Stimulated activated CD4-positive, alpha-beta T cell treated with anti-CD3 and anti-CD28 coated beads, TNF-alpha, amount 100 ng/mL, for 24 hours (primary cell): Measurements from ENCODE around the gene PCA3.
"Not testable (repeated sequence)": the region's sequence is repeated elsewhere in the genome, so short reads cannot be mapped to it uniquely, and the experiment has no call there.

Experiments
- DNase-seq, 3 experiments: peaks; one replicate each; pipeline ENCODE4 v3.0.0-alpha.2; 2020; ENCODE audit warnings: low read depth in 3 of 3

PCA3 gene

DNA sequence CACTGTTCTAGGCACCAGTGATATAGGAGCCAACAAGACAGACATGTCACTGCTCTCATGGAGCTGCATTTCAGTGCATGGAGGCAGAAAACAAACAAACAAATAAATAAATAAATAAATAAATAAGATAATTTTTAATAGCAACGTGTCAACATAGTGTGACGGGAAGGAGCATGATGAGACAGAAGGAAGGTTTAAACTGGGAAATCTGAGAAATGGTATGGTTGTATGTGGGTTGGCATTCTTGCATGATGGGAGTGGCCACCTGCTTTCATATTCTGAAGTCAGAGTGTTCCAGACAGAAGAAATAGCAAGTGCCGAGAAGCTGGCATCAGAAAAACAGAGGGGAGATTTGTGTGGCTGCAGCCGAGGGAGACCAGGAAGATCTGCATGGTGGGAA, at the start of gene PCA3:
PCA3 (plus strand) TSS at position 301 of the 400 bp plus-strand sequence.
- DNase-seq, result no peak

DNA sequence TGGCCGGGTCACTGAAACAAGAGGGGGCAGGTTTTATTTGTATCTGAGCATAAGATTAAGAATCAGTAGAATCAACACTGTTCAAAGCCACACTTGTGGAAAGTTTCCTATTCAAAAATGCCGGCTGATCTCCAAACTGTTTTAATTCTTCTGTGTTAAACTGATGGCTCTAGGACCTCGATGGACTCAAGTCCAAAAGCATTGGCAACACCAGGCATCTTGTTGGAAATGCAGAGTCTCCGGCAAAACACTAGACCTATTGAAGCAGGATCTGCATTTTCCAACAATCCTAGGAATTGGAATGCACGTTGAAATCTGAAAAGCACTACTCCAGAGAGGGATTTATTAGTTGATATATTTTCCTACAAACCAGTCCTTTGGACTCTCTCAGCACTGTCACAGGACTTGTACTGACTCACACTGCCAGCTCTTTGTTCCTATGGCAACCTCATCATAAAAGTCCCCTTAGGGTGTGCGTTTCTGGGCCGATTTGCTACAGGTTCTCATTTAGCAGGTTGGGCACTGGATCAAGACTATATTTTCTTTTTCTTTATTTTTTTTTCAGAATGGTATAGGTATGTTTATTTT, 48.1 kb upstream of the PCA3 start:
- DNase-seq, result no peak

- no peak for DNase-seq
Measured at GRCh38 chr9:76717176-76717575, 47.1 kb upstream of the PCA3 start.

- no peak for DNase-seq
Measured at GRCh38 chr9:76717613-76718012, 46.6 kb upstream of the PCA3 start.

DNA sequence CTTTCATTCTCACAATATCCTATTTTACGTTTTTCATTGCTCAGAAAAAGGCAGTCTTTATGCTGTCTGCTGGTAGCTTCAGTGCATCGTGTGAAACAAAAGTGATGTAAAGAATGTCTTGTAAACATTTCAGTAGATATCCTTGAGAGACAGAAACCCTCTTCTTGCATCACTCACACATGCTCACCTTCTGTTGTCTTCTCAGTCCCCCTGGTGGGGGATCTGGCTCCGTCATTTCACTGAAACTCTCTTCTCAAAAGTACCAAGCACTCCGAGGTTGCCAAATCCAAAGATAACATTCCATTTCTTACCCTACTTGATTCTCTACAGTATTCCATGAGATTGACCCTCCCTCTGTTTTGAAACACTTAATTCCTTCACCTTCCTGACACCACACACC, 46.1 kb upstream of the PCA3 start:
- DNase-seq, result no peak

- DNase-seq, result no peak
Measured at GRCh38 chr9:76720245-76720644, 44.0 kb upstream of the PCA3 start.

DNA sequence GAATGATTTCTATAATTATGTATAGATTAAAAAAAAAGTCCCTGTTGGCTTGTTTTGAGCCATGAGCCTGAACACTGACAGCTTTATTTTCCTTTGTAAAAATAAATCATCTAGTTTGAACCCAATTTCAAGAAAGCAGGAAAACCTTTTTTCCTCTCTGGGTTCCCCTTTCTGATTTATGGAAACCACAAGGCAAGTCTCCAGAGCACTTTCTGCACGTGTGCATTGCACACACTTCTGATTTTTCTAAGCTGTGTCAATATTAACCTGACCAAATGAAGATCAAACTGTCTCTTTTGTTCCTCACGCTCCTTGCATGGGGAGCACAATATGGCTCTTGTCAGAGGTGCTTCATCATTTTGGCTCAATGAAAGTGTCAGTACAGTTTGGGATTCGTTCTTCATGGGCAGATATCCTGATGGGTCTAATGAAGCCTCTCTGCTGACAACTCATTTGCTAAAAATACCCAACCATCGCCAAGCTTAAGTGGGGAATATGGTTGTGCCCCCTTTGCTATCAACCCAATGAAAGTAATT, 39.2 kb upstream of the PCA3 start:
- no peak for DNase-seq

DNA sequence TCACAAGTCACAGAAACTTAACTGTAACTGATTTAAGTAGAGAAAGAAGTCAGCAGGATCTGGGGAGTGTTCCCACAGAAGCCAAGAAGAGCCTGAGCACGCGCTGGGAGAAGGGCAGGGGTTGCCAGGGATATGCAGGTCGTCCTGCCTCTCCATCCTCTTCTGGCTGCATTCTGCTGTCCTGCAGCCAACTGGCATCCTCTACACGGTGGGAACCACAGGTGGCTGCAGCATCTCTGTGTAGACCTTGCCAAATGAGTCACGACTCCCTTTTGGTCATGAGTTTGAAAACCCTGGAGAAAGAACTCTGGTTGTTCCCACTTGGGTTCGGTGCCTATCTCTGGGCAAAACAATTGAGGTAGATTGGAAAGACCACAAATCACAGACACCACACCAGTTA, 38.4 kb upstream of the PCA3 start:
- no peak for DNase-seq

GRCh38 chr9:76729116-76729515, 35.1 kb upstream of the PCA3 start:
- DNase-seq, result no peak

DNA sequence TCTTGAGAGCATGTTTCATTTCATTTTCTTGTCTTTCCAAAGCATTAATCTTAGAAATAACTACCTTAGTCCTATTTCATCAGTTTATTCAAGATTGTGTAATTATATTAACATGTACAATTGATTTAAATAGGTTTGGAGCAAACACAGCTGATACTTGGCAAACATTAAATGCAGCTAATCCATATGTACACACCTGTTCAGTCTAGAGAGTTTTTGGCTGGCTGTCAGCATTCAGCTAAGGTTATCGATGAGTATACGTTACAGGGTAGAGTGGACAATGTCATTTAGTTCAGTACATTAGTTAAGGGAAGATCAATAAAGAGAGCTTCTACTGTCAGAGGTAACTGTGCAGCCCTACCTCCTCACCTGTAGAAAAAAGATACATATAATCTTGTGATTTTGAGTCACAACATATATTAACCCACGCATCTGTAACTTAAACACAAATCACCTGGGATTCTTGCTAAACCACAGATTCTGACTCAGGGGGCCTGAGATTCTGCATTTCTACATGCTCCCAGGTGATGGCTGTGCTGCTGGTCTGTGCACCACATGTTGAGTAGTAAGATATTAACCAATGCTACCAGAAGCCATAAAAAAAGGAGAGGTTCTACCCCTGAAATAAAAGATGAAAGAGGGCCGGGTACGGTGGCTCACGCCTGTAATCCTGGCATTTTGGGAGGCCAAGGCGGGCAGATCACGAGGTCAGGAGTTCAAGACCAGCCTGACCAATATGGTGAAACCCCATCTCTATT, 34.1 kb upstream of the PCA3 start:
- DNase-seq, result no peak

- no peak for DNase-seq
Measured at GRCh38 chr9:76730801-76731200, 33.4 kb upstream of the PCA3 start.

GRCh38 chr9:76732341-76732958, 31.8 kb upstream of the PCA3 start:
- no peak for DNase-seq

DNA sequence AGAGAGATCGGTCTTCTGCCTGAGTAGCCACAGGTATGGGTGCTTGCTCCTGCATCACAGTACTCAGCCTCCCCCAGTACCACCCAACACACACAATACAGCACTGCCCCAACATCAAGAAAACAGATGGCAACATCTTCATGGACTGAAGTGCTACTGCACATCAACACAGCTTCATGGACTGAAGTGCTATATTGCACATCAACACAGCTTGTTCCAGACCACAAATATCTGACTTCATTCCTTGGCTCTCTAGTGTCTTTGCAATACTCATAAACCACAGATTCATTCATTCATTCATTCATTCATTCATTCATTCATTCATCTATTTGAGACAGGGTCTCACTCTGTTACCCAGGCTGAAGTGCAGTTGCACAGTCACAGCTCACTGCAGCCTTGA, 31.1 kb upstream of the PCA3 start:
- no peak for DNase-seq

DNA sequence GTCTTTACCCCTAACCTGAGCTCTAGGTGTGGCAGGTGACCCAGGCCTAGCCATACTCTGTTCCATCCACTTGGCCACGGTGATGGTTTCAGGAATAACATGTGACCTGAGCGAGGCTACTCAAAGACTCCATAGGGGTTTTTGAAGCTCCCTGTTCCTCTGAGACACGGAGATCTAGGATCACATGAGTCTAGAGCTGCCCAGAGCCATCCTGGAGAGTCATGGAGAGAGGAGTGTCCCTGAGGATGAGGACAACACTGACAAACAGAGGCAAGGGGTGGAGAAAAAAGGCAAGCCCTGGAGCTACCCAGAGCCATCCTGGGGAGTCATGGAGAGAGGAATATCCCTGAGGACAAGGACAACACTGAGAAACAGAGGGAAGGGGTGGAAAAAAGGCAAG, 29.5 kb upstream of the PCA3 start:
- no peak for DNase-seq

DNA sequence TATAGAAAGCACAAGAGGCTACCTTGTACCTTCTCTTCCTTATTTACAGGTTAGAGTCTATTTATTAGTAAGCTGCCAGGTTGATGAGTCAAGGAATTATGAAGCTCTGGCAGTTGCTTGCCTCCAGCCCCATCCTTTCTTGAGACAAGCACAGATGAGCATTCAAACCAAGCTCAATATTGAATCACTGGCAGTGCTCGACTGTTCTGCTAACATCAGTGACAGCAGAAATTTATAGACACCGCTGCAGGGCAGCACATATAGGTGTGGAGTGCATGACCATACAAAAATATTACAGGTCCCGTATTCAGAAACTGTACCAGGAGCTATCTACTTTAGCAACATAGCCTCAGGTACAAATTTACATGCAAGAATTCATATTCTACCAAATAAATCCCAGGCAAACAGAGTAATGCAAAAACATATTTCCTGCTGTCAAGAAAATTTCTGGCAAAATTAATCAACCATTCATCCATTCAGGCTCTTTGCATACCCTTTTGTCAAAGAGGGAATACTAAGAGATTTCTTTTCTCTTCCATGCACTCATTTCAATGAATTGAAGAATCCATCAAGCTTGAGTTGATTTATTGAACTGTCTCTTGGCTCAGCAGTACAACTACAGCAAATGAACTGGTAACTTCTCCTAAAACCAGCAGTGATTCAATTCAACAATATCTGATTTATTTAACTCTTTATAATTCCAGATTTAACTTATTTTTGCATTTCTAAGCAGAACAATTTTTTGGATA, 26.9 kb upstream of the PCA3 start:
- no peak for DNase-seq

DNA sequence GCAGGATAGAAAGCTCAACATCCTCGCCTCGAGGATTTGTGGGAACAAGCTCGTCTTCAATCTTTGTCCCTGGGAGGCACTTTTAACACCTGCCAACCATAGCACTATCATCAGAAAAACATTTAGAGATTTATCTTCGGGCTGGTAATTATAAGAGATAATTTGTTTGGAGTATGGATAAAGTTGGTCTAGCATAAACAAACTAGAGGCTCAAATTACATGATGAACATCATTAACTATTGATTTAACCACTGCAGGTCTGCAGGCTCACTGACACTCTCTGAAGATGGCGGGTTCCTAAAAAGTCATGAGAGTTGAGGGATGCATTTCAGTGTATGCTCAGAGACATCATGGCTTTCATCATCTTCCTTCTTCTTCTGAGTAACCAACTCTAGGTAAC, 25.8 kb upstream of the PCA3 start:
- no peak for DNase-seq

DNA sequence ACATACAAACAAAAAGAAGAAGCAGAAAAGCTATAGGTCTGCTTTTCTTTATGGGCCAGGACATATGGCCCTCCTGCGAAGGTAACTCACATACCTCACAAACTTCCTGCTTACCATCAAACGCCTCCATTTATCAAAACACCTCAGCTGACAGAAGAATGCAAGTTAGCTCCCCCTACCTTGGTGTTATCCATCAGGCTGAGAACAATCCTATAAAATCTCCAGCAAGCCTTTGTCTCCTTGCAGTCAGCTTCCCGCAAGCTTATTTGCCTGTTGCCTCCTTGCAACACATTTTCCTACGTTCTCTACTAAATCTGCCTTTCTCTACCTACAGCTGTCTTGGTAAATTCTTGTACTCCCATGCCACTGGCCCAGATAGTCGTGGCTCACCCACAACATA, 22.7 kb upstream of the PCA3 start:
- no peak for DNase-seq

GRCh38 chr9:76742890-76743289, 21.3 kb upstream of the PCA3 start:
- not testable (repeated sequence) for DNase-seq

DNA sequence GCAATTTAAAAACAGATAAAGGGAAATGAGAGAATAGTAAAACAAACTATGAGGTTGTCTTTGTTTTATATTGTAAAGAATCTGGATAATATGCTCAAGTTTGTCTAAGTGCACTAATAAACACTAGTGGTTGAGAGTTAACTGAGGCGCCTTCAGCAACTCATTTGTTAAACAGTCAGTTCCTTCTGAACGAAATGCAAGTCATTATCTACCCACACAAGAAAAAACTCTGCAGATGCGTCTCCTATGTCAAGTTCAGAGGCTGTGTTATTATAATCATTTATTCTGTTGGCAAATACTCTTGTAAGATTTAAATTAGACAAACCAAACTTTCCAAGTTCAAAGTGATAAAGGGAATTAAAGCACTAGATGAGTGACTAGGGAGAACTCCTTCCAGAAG, 20.3 kb upstream of the PCA3 start:
- DNase-seq, result no peak

GRCh38 chr9:76744336-76744735, 19.9 kb upstream of the PCA3 start:
- no peak for DNase-seq

GRCh38 chr9:76751001-76751400, 13.2 kb upstream of the PCA3 start:
- DNase-seq, result no peak

DNA sequence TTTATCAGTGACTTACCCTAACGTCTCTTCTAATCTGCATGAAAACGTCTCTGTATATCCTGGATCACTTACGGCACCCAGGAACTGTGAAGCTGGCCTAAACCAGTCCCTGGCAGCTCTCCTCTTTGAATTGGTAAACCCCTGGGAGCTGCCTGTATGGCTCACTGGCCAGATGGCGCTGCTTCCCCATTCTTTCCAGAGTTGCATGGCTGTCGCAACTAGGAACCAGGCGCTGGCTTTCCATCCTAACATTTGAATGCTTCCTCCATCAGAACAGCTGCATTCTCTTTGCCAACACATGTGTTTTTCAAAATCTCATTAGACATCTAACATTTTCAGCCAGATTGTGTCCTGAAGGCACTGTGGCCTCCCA, 8.0 kb upstream of the PCA3 start:
- no peak for DNase-seq
